HG02840 (cell line): Measurements from ENCODE around the gene PBX4.
"Not testable (repeated sequence)": the region's sequence is repeated elsewhere in the genome, so short reads cannot be mapped to it uniquely, and the experiment has no call there.

Source experiments
- ATAC-seq: cut with Tn5 transposase; IDR thresholded peaks from one replicate; pipeline ENCODE4 v1.9.1; 2021; ENCODE audit warnings: mild to moderate bottlenecking, moderate library complexity, moderate number of reproducible peaks; ENCODE audit not compliant: unreplicated experiment, low FRiP score

PBX4 gene

DNA sequence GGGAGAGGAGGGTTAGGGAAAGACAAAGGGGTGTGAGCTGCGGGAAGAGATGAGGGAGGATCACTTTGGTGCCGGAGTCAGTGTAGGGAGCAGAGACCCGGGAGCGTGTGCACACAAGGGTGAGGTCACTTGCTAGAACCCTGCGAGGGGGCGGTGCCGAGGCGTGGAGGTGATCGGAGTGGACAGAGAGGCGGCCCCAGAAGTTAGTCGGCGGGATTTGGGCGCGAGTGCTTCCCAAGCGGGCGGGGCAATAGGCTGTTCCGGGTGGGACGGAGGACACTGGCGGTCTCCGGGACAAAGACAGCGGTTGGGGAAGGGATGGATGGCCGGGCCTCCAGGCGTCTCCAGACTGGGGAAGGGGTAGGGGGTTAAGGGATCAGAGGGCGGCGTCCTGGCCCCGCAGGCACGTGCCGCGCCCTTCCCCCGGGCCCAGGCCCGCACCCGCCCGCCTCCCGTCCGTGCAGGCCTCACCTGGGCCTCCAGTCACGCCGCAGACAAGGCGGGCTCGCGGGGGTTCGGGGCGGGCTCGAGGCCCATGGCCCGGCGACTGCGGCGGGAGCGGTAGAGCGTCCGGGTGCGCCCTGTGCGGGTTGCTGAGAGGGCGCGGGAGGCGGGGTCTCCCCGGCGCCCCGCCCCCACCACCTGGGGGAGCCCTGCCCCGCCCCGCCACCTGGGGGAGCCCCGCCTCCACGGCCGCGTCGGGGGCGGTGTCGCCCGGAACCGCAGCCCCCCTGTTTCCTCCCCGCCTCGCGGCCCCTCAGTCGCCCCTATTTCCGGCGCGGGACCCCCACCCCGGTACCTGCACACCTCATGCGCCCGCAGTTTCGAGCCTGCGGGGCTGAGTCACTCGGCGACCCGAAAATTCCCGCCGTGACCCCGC lies 9.4 kb upstream of the PBX4 start, which contains the start of gene LPAR2:
TSS of gene LPAR2 (minus strand) at position 600 of the 880 bp plus-strand sequence. CDS start 945 bp downstream, outside the sequence.
- ATAC-seq = no peak

DNA sequence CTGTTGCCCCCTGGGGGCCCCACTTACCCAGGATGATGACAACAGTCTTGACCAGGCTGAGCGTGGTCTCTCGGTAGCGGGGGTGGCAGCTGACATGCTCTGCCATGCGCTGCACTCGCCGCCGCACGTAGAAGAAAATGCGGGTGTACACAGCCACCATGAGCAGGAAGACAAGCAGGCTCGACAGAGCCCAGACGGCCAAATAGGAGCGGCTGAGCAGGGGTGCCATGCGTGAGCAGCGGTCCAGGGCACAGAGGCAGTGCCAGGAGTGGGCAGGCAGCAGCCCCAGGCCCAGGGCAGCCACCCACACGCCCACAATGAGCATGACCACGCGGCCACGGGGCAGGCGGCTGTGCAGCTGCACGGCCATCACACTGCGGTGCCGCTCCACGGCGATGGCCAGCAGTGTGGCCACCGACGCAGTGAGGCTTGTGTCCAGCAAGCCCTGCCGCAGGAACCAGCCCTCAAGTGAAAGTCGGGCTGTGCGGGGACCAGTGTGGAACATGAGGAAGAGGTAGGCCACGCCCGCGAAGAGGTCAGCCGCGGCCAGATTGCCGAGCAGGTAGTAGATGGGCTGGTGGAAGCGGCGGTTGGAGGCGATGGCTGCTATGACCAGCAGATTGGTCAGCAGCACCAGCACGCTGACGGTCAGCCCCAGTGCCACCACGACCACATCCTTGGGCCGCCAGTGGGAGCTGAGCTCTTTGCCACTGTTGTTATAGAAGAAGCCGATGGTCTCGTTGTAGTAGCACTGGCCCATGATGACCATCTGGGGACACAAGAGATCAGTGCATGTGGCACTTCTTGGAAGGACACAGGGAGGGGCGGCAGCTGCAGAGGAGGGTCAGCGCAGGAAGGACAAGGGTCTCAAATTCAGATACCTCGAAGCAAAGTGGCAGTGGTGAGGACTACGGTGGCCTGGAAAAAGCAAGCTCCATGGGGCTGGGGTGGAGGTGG lies 8.3 kb upstream of the PBX4 start:
- no peak for ATAC-seq

- no peak for ATAC-seq
Measured at GRCh38 chr19:19624032-19624570, 5.6 kb upstream of the PBX4 start.

DNA sequence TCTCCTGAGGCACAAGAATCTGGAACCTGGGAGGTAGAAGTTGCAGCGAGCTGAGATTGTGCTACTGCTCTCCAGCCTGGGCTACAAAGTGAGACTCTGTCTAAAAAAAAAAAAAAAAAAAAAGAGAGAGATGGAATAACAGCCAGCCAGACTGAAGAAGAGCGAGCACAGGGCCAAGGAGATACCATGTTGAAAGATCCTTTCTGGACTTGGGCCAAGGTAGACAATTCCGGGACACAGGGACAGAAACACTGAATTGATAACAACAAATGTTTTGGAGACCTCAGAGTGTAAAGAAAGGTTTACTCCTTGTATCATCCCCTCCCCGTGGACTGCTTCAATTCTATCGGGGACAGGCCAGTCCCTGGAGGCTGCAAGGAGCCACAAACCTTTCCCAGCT lies 4.9 kb upstream of the PBX4 start:
- no peak for ATAC-seq

GRCh38 chr19:19619849-19620210 lies 1.3 kb upstream of the PBX4 start:
- ATAC-seq = no peak

GRCh38 chr19:19619181-19619848 lies 828 bp upstream of the PBX4 start:
- no peak for ATAC-seq

GRCh38 chr19:19615086-19615485 lies 3.4 kb downstream of the PBX4 start:
- no peak for ATAC-seq

DNA sequence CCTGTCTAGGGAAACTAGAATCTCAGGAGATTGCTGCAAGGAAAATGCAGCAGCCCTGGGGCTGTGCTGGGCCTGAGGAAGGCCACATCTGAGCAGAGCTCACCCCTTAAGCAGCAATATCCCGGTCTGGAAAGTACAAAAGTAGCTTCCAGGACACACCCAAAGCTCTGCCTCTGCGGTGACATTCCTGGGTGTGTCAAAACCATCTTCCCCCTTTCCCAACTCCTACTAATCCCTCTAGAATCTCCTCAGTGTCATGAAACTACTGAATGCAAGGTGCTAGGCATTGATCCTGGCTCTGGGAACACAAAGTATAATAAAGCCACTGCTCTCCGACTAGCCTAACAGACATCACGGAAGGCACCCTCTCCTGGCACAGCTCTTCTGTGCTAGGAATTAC lies 5.0 kb downstream of the PBX4 start:
- ATAC-seq = no peak

GRCh38 chr19:19610376-19611202 lies 7.9 kb downstream of the PBX4 start:
- no peak for ATAC-seq

- ATAC-seq = not testable (repeated sequence)
Measured at GRCh38 chr19:19606686-19607085, 11.8 kb downstream of the PBX4 start.

GRCh38 chr19:19606021-19606420 lies 12.5 kb downstream of the PBX4 start:
- ATAC-seq = no peak

DNA sequence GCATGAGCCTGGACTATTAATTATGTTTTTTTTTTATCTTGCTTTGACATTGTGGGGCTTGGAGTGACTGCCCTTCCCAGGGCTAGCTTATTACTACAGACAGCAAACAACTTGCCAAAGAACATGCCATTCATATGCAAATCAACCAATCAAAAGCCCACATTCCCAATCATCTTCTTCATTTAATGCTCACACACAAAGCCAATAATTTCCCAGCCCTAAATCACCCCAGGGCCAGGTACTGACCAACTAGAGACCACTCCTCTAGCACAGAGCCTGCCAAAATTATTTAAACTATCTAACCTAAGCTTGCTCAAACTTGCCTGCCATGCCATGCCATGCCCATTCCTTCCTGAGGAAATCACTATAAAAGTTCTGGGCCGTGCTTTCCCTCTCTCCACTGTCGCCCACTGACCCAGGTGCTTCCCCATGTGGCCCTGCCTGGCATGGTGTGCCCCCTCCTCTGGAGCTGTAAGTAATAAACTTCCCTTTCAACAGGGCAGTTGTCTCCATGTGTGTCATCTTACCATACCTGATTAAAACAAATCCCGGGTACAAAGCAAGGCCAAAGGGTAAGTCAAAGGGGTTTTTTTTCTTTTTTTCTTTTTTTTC lies 15.7 kb downstream of the PBX4 start:
- no peak for ATAC-seq

- ATAC-seq = no peak
Measured at GRCh38 chr19:19602136-19602712, 16.3 kb downstream of the PBX4 start.

DNA sequence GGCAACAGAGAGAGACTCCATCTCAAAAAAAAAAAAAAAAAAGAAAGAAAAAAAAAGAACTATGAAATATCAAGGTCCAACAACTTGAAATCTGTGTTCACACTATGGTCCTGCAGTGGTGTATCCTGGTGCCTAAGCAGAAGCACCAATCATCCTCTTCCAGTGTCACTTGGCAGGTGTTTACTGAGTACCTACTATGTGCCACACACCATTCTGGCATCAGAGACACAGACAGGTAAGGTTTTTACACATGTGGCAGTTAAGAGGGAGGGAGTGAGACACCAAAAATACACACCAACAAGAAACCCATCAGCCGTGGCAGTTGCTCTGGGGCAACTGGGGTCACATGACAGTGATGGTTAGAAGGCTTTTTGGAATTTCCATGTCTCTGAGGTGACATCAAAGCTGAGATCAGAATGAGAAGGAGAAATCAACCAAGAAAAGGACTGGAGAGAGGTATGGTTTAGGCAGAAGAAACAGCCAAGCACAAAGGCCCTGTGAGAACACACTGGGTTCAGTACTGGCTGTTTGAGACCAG lies 17.6 kb downstream of the PBX4 start:
- ATAC-seq = no peak

GRCh38 chr19:19598728-19599451 lies 19.6 kb downstream of the PBX4 start:
- not testable (repeated sequence) for ATAC-seq

DNA sequence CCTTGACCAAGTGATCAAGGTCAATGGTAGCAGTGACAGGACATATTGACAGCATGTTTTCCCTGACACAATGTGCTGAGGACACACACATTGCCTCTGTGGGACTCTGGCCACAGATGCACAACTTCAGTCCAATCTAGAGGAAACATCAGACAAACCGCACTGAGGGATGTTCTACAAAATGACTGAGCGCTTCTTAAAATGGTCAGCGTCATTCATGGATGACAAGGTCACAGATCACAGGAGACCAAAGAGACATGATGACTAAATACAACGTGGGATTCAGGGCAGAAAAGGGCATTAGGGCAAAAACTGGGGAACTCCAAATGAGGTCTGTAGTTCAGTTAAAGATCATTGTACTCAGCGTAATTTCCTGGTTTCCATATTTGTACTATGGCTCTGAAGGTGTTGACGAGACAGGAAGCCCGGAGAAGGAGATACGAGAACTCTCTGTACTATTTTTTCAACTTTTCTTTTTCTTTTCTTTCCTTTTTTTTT lies 20.6 kb downstream of the PBX4 start:
- ATAC-seq = no peak

GRCh38 chr19:19595171-19595701 lies 23.3 kb downstream of the PBX4 start:
- ATAC-seq = no peak
